ENCODE data around the gene ASTN2.

ASTN2 gene

DNA sequence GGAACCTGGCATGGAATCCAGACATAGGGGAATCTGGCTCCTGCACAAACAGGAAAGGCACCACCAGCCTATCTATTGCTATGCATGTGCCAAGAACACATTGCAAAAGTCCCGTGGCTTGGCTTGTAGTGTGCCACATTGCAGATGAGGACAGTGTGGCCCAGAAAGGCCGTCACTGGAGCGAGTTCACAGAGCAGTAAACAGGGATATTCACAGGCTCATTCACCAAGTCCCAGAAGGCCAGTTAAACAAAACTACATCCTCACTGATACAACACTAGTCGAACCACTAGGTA, 767.4 kb downstream of the ASTN2 start:
- in situ Hi-C loops (cut with MboI; ENCODE audit: low sequenced_read_pairs), result no loop called here

DNA sequence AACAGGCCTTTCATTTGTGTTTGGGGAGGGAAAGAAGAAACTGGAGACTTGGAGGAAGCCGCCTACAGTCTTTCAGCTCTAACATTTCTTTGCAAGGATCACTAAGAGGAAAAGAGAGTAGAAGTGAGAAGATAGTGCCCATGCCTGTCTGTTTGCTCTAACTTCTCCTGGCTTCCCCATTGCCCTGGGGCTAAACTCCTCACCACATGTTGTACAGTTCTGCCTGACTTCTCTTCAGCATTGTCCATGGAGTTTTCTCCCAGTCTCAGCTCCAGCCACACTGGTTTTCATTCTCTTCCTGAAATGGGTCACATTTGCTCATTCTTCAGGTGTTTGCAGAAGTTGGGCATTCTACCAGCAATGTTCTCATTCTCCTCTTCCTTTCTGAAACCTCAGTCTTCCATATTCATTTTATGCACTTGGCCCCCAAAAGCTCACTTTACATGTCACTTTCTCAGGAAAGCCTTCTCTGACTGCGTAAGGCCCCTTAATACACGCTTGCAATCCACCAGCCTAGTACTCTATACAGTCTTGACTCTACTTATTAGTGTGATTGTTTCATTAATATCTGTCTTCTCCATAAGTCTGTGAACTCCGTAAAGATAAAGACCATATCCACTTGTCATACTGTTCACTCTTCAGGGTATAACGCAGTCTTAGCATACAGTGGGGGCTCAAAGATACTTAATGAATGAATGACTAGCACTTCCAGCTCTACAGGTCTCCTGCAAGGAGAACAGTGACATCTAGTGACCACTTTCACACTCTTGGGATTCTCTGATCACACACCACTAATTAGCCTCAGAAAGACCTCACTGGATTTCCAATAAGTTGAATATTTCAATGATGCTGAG, 768.0 kb downstream of the ASTN2 start:
- in situ Hi-C loops (cut with MboI; ENCODE audit: low sequenced_read_pairs), result no loop called here

DNA sequence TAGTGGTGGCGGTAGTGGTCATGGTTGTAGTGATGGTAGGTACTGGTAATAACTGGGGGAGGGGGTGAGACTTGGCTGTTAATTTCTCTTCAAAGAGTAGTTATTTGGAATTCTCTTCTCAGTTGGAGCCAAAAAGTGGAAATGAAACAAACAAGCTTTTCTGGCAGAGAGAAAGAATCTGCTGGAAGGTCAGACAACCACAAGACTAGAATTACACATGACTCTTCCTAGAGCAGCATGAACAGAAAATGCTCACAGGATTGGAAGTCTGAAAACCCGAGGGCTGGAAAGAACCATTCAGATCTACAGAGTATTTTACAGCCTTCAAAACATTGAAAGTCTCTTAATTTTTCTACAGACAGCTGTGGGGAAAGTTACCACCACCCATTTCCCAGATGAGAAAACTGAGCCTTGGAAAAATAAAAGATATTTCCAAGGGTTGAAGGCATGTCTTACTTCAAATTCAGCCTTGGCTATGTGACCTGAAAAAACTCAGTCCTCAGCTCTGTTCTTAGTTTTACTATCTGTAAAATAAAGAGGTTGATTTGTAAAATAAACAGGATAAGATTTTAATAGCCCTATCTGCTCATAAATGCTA, 770.7 kb downstream of the ASTN2 start:
- in situ Hi-C loops (cut with MboI; ENCODE audit: low sequenced_read_pairs), result no loop called here

DNA sequence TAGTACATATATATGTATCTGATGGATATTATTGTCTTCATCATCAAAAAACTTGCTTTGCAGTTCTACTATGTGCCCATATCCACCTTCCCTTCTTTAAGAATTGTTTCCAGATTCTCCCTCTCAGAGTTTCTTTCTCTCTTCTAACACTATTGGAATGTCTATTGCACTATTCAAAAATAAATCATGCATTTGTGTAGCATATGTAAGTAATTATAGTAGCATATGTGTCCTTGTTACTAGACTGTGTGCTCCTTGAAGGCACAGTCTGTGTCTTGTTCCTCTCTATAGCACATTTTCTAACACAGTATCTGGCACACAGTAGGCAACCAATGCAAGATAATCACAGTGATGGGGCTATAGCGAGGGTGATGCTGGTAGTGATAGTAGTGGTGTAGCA, 771.2 kb downstream of the ASTN2 start:
- in situ Hi-C loops (cut with MboI; ENCODE audit: low sequenced_read_pairs), result no loop called here

DNA sequence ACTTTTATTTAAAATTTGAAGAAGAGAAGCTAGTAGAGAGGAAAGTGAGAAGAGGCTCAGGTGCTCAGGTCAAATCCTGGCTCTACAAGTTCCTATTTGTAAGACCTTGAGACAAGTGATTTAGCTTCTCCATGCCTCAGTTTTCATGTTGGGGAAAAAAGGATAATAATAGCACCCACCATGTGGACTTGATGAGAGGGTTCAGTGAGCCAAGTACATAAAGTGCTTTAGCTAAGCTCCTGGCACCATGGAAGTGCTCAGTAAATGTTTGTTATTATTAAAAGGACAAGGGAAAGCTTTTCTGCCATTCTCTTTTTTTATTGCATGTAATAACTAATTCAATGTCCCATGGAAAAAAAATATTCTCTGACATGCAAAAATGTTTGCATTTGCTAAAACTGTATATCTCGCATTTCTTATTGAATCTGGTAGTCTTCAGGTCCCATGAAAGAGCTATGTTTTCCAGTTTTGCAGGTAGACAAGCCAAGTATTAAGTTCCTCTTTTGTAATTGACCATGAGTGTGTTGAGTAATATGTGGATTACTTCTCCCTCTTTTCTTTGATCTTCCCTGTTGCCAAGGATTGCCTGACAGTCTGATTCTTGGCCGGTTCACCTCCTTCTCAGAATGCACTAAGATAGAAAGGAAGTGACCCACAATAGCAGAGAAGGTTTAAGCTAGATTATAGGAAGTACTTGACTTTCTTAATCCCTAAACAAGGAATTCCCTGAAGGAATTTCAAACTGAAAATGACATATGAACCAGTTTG, 773.4 kb downstream of the ASTN2 start:
- in situ Hi-C loops (cut with MboI; ENCODE audit: low sequenced_read_pairs), result no loop called here

DNA sequence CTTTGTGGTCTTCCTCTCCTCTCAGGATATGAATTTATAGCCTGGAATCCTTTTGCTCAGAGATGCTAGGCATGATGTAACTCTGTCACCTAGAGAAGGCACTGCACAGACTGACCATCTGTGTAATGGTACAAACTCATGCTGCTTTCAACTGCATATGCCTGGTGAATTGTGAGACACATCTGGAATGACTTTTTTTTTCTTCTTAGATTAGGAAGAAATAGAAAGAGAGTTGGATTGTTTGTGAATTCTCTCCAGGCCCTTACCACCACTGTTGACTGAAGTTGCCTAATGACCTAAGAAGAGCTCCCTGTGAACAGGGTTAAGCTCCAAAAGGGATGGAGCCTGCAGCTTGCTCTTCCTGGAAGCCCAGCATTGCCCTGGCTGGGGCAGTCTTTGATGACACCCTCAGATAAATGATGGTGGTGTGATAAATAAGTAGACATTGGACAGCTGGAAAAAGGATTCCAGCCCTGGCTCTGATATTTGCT, 775.6 kb downstream of the ASTN2 start:
- in situ Hi-C loops (cut with MboI; ENCODE audit: low sequenced_read_pairs), result no loop called here

DNA sequence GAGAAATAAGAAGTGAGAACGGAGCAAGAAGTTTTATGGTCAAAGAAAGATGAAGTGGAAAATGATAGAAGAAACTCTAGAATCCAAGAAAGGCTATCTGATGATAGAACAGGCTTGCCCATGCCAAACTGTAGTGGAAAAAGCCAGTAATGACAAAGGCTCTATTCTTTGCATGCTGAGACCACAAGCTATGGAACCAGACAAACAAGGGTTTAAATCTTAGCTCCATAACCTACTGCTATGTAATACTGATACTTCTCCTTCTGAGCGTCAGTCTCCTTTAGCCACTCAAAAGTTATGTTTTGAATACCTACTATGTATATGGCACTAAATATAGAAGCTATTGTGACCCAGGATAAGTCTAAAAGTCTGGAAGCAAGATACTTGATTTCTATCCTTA, 778.9 kb downstream of the ASTN2 start:
- in situ Hi-C loops (cut with MboI; ENCODE audit: low sequenced_read_pairs), result no loop called here

DNA sequence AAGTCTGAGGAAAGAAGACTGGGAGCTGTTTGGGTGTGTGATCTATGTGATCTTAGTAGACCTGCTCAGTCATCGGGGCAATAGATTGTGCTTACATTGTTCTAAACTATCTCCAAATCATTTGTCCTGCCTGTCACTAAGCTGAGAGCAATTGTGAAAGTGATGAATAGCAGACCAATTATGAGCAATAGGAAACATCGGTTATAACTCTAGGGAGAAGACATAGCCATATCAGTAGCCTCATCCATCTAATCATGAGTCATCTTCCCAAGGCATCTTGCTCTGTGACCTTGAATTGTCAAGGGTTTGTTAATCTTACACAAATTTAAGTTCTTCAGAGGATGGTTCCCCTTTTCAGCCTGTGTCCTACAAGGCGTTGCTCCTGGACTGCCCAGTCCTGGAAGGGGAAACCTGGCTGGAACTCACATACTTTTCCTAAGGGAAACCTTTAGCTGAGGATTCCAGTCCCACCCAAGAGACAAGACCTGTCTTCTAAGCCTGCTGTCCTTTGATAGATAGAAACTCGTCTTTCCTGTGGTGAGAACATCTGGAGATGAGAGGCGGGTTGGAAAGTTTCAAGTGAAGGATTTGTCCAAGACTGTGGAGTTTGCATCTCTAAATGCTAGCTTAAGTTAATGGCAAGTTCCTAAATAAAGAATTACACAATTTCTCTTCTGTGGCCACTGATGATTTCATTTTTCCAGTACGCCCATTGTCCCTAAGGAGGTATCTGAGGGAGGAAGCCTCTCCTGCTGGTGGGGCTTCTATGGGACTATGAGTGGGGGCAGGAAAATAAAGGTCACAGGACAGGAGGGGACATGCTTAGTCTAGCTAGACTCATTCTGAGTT, 781.6 kb downstream of the ASTN2 start:
- in situ Hi-C loops (cut with MboI; ENCODE audit: low sequenced_read_pairs), result no loop called here

DNA sequence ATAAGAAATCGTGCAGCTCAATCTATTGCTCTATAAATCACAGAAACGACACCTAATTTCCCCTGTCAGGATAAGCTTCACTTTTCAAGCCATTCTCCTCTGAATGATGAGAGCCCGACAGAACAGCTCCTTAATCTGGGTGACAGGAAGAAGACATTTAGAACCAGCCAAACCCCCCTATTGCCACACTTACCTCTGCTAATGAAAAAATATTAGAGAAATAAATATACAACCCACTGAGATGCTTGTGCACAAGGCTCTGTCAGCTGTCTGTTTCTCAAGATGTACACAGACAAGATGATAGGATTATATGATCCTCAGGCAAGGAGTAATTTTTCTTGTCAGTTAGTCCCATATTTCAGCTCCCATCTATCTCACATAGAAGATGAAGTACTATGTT, 785.2 kb downstream of the ASTN2 start:
- in situ Hi-C loops (cut with MboI; ENCODE audit: low sequenced_read_pairs), result no loop called here

DNA sequence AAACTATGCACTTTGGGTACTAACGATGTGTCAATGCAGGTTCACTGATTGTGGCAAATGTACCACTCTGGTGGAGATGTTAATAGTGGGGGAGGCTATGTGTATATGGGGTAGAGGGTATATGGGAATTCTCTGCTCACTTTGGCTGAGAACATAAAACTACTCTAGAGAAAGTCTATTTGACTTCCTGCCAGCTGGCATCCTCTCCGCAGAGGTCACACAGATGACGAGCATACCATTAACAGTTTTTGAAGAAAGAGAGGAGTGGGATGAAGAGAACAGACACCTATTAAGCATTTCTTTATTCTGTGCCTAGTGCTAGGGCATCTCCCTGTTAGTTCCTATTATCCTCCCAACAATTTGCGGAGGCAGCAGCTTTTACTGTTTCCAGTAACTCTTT, 786.1 kb downstream of the ASTN2 start:
- in situ Hi-C loops (cut with MboI; ENCODE audit: low sequenced_read_pairs), result no loop called here

DNA sequence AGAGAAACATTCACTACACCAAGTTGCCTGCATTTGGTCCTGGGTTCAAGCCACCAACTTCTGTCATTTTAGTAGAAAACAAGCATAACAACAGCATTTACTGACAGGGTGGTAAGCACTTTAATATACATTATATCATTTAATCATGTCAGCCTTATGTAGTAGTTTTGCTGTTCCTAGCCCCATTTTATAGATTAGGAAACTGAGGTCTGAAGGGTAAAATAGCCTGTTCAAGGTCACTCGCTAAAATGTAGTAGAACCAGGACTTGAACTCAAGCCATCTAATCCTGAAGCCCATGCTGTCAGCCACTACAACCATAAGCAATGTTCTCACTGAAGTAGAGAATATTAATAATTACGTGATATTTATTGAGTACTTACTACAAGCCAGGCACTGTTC, 787.4 kb downstream of the ASTN2 start:
- in situ Hi-C loops (cut with MboI; ENCODE audit: low sequenced_read_pairs), result no loop called here

DNA sequence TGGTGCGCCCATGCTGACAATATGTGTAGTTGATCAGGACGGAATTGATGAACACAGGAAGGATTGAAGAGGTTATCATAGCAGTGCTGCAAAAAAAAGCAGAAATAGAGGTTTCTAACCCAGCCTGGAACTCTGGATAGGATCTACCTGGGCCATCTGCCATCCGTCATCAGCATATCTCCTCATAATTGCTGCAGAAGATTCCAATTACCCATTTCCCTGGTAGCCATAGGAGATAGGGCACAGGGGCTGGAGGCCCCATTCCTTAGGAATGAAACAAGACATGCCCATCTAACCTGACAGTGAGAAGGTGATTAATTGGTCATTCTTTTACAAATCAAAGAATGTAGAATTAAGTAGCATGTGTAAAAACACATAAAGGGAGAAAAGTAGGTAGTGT, 788.1 kb downstream of the ASTN2 start:
- in situ Hi-C loops (cut with MboI; ENCODE audit: low sequenced_read_pairs), result no loop called here

DNA sequence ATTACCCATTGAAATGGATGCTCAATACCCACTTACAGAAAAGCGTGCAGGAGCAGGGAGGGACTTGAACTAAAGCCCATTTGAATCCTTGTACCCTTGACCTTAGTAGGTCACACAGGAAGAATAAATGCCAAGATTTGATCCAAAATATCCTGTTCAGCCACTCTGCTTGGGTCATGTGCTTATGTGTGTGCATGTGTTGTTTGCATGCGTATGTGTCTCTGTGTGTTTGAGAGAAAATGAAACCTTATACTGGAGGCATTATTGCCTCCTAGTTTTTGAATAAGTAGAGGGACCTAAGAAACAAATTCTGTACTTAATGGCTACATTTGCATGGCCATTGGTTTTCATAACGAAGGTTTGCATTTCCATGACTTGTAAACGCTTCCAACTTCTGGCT, 791.1 kb downstream of the ASTN2 start:
- in situ Hi-C loops (cut with MboI; ENCODE audit: low sequenced_read_pairs), result no loop called here

DNA sequence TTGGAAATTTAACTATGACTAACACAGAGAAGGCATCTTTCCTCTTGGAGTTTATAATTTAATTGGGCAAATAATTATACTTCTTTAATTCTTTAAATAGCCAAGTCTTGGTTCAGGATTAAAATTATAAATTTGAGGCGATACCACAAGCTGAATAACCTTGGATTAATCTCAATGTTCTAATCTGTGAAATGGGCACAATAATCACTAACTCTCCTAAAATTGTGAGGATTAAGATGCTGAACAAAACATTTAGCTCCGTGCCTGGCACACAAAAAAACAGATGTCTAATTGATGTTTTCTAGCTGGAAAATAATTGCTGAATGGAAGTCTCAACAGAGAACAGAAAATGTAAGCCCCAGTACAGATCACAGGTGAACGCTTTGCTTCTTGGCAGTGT, 797.5 kb downstream of the ASTN2 start:
- in situ Hi-C loops (cut with MboI; ENCODE audit: low sequenced_read_pairs), result no loop called here

DNA sequence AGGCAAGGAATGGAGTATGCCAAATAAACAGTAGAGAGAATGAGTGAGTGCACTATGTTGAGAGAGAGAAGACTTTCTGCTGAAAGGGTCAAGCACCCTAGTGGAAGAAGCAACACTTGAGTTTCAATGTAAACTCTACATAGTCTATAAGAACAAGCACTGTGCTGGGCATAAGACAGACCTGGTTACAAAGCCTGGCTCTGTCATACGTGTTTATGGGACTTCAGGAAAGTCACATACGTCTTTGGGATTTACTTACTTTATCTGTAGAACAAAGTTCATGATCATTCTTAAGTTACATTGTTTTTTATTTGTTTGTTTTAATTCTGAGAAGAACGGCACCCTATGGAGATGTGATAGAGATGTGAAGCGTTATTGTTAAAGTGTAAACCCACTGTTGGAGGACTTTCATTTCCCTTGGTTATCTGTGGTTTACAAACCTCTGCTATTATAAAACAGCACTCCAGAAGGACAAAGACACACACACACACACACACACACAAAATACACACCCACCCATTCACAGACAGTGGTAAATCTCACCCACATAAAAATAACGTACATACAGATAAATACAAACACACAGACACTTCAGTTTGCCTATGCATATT, 798.4 kb downstream of the ASTN2 start:
- in situ Hi-C loops (cut with MboI; ENCODE audit: low sequenced_read_pairs), result no loop called here

DNA sequence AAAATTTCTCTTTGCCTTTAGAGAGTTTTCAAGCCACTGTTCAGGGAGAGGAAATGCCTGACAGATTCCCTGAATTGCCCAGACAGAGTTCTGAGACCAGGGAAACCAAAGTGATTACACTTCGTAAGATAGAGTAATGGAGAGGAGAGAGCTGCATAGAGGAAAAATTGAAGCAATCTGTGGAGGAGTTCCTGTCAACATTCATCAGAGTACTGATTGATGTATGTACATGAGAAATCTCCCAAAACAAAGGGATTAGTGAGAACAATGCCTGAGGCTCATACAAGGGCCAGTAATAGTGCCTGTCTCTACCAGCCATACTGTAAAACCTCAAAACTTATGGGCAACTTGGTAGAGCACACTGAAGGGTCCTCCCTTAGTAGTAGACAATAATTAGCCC, 806.8 kb downstream of the ASTN2 start:
- in situ Hi-C loops (cut with MboI; ENCODE audit: low sequenced_read_pairs), result no loop called here

DNA sequence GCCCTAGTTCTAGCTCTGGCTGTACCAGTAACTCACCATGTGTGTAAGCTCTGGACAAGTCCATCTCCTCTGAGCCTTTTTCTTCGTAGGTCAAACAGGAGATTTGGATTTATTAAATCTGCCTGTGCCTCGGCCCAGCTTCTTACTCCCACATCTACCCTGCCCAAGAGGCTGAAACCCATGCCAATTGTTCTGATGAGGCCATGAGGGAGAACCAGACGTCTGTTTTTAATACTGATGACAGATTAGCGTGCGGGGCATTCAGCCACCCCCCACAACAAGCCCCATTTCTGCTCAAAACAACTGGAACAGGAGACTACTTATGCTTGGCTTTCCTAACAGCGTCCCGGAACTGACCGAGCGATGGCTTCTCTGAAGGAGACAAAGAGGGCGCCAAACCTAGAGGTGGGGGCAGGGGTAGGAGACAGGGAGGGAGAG, 808.9 kb downstream of the ASTN2 start:
- in situ Hi-C loops (cut with MboI; ENCODE audit: low sequenced_read_pairs), result no loop called here

DNA sequence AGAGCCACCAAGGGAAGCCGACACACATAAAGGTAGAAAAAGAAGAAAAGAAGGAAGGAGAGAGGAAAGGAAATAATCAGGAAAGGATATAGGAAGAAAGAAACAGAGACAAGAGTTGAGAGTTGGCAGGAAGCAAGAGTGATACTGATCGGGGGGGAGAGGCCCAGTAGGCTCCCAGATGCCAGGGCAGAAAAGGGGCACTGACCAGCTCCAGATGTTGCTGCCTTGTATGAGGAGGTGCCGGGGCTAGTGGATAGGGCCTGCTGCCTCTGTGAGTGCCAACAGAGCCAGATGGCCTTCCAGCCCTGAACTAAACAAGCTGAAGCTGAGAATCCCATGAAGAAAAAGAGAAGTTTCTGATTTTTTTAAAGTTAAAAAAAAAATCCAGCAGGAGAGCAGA, 809.8 kb downstream of the ASTN2 start:
- in situ Hi-C loops (cut with MboI; ENCODE audit: low sequenced_read_pairs), result no loop called here

DNA sequence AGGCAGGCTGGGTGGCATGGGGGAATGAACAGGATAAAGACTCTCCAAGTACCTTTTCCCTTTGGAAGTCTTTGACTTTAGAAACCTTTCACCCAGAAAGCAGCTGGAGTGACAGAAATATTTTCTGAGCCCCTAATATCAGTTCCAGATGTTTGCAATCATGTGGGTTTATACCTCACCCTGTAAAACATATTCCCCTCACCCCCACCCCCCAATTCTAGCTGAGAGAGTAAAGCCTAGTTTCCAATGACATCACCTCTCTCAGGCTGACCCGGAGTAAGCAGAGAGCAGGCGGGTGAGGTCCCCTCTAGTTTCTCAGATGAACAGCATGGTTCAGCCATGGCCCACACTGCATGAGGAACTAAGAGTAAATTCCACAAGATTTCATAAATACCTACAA, 810.6 kb downstream of the ASTN2 start:
- in situ Hi-C loops (cut with MboI; ENCODE audit: low sequenced_read_pairs), result no loop called here

DNA sequence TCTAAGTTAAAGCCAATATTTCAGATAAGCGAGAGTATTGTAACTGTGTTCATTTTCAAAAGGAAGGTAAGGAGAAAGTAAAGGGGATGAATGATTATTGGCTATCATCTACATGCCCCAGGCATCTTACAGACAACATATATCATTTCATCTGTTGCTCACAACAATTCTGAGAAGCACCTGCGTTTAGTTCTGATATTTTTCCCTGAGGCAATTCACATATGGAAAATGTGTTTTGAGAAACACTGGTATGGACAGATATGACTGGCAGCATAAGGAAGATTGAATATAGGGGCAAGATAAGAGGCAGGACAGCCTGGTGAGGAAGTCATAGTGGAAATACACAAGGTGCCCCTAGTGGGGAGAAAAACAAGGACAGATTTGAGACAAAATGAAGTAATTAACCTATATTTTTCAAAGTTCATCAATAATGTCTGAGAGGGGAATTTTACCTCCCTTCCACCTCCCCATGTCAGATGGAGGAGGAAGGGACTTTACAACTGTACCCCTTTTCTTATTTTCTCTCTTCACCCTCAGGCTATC, 815.4 kb downstream of the ASTN2 start:
- in situ Hi-C loops (cut with MboI; ENCODE audit: low sequenced_read_pairs), result loop anchor here (25.0 kb wide), 1 partner anchor 1012 kb away; no protein-coding TSS in a partner anchor

Measured in HL-60/S4 (cell line).